Osteoblast (primary cell): Measurements from ENCODE around the gene CAPN15. TPM values are rescaled to one million over a fixed set of nuclear protein-coding genes. Genes with fewer than 3 reads are reported as not detected.

Source experiments
- DNase-seq: peaks from one replicate; pipeline ENCODE4 v3.0.0; 2011; ENCODE audit warnings: low spot score, mixed read lengths; ENCODE audit not compliant: insufficient read length; ENCODE audit errors: missing footprints
- H2AFZ ChIP-seq: 2 replicates; pipeline ENCODE4 v1.6.0; 2011; ENCODE audit warnings: mild to moderate bottlenecking, low read length
- H3K27ac ChIP-seq: 2 replicates; pipeline ENCODE4 v1.5.1; 2011; ENCODE audit warnings: mild to moderate bottlenecking, low read depth, low read length, moderate library complexity
- H3K27me3 ChIP-seq: 2 replicates; pipeline ENCODE4 v1.6.0; 2012; ENCODE audit warnings: mild to moderate bottlenecking, control low read depth, inconsistent platforms, low read length, moderate library complexity; ENCODE audit not compliant: insufficient read depth
- H3K36me3 ChIP-seq: 2 replicates; pipeline ENCODE4 v1.5.1; 2011; ENCODE audit warnings: mild to moderate bottlenecking, low read length, control low read depth, moderate library complexity; ENCODE audit not compliant: insufficient read depth
- H3K4me1 ChIP-seq: 2 replicates; pipeline ENCODE4 v1.5.1; 2011; ENCODE audit warnings: mild to moderate bottlenecking, low read length, control low read depth, moderate library complexity; ENCODE audit not compliant: insufficient read depth
- H3K4me2 ChIP-seq: 2 replicates; pipeline ENCODE4 v1.6.0; 2011; ENCODE audit warnings: mild to moderate bottlenecking, low read length; ENCODE audit not compliant: insufficient read depth
- H3K4me3 ChIP-seq: fragments of 200-600 bp; sonication (generic); 3 replicates; pipeline ENCODE4 v1.5.1; 2012; ENCODE audit warnings: mild to moderate bottlenecking, low read length, inconsistent platforms; ENCODE audit not compliant: insufficient read depth
- H3K79me2 ChIP-seq: 2 replicates; pipeline ENCODE4 v1.6.0; 2012; ENCODE audit warnings: mild to moderate bottlenecking, low read length, control low read depth, inconsistent platforms; ENCODE audit not compliant: insufficient read depth
- H3K9me3 ChIP-seq: 2 replicates; pipeline ENCODE4 v1.5.1; 2011; ENCODE audit warnings: low read depth, low read length, control low read depth
- H4K20me1 ChIP-seq: 2 replicates; pipeline ENCODE4 v1.6.0; 2012; ENCODE audit warnings: mild to moderate bottlenecking, low read length, control low read depth; ENCODE audit not compliant: insufficient read depth
- total RNA-seq: library from RNA; depleted of rRNA; stranded (reverse); fragments of >200 nt; gene quantifications from 2 replicates; pipeline ENCODE4 v1.2.3, GENCODE V29; 2012
- TF ChIP-seq, protein P1 (sequence below): IDR thresholded peaks from 2 replicates; pipeline ENCODE4 v1.5.1; 2011; ENCODE audit warnings: mild to moderate bottlenecking, low read depth, low read length, moderate library complexity; ENCODE audit errors: extremely low read depth

The CAPN15 gene
- total RNA-seq, 1 donor, result 27.1 TPM

DNA sequence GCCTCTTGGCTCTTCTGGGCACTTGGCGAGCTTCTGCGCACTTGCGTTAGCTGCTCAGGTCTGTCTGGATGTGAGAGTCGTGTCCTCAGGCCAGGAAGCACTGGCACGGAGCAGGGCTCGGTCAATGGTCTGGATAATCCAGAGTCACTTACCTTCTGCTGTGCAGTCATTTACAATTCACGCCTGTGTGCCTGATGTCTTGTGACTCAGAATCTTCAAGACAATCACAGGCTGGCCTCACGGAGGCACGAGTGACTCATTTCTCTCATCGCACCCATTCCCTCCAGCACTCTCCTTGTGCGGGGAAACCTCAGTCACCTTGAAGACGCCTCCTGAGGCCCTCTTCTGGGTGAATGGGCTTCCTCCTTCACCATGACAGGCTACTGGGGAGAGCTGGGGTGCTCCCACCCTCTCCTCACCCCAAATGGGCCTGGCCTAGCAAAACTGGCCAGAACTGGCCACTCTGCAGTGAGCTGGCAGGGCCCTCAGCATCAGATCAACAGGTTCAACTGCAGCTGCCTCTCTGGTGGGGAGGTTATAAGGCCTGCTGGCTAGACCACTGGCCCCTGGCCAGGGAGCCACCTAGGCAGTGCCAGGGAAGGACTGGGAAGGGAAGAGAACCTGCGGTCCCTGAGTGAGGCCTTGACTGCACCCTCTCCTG is 1.9 kb upstream of the CAPN15 start:
- TF ChIP-seq, protein P1, sequence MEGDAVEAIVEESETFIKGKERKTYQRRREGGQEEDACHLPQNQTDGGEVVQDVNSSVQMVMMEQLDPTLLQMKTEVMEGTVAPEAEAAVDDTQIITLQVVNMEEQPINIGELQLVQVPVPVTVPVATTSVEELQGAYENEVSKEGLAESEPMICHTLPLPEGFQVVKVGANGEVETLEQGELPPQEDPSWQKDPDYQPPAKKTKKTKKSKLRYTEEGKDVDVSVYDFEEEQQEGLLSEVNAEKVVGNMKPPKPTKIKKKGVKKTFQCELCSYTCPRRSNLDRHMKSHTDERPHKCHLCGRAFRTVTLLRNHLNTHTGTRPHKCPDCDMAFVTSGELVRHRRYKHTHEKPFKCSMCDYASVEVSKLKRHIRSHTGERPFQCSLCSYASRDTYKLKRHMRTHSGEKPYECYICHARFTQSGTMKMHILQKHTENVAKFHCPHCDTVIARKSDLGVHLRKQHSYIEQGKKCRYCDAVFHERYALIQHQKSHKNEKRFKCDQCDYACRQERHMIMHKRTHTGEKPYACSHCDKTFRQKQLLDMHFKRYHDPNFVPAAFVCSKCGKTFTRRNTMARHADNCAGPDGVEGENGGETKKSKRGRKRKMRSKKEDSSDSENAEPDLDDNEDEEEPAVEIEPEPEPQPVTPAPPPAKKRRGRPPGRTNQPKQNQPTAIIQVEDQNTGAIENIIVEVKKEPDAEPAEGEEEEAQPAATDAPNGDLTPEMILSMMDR, result no peak
- H3K79me2 ChIP-seq, result peaks cover 51% of the 10 kb centered on the region
- peak; percentile 99 for DNase-seq
- peaks cover 31% of the 10 kb centered on the region for H3K4me1 ChIP-seq
- peaks cover 50% of the 10 kb centered on the region for H4K20me1 ChIP-seq
- H3K4me3 ChIP-seq, result peak overlapping the region; percentile 86
- H3K36me3 ChIP-seq, result peaks cover 4% of the 10 kb centered on the region
- no peak overlapping the region for H2AFZ ChIP-seq
- peak overlapping the region; percentile 77 for H3K27ac ChIP-seq
- no peaks in the 10 kb centered on the region for H3K9me3 ChIP-seq
- H3K27me3 ChIP-seq, result no peaks in the 10 kb centered on the region
- peak overlapping the region; percentile 93 for H3K4me2 ChIP-seq

DNA sequence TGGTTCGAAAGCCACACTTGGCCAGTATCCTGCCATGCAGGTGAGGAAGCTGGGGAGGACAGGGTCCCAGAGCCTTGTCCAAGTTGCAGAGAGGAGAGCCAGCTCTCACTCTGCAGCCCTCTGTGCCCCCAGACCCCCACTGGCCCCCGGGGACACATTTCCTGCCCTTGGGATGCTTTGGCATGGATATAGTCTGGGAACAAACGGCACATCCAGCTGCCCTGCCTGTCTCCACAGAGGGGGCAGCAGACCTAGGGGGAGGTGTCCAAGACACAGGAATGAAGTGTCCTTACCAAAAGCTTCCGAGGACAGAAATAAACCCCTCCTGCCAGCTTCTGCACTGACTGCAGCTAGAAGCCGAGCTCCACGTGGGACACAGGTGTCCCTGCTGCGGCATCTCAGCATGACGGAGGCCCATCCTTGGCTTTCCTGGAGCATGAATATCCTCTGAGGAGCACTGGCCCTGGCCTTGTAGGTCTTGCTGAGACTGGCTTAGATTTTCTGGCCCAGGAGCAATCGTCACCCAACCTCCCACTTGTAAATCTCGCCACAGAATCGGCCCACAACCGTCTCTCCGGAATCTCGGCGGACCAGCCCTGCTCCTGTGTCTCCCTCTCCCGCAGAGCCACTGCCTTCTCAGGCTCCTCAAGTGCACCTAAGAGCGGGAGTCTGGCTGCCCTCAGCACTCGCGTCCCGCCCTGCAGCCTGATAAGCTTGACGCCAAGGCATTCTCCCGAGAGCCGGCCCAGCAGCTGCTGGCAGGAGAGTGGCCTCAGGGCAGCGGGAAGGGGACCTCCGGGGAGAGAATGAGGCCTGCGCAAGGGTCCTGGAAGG is 1.1 kb upstream of the CAPN15 start:
- TF ChIP-seq, protein P1, result no peak
- Histone ChIP-seq H3K4me1 (peaks cover 31% of the 10 kb centered on the region), H3K4me3 (peak overlapping the region; percentile 86), H3K27ac (peak overlapping the region; percentile 77), H3K4me2 (peak overlapping the region; percentile 93), H3K27me3 (no peaks in the 10 kb centered on the region), H4K20me1 (peaks cover 56% of the 10 kb centered on the region), H2AFZ (peak overlapping the region; percentile 62), H3K9me3 (no peaks in the 10 kb centered on the region), H3K79me2 (peaks cover 58% of the 10 kb centered on the region), H3K36me3 (peaks cover 3% of the 10 kb centered on the region)
- peak; percentile 89 for DNase-seq

DNA sequence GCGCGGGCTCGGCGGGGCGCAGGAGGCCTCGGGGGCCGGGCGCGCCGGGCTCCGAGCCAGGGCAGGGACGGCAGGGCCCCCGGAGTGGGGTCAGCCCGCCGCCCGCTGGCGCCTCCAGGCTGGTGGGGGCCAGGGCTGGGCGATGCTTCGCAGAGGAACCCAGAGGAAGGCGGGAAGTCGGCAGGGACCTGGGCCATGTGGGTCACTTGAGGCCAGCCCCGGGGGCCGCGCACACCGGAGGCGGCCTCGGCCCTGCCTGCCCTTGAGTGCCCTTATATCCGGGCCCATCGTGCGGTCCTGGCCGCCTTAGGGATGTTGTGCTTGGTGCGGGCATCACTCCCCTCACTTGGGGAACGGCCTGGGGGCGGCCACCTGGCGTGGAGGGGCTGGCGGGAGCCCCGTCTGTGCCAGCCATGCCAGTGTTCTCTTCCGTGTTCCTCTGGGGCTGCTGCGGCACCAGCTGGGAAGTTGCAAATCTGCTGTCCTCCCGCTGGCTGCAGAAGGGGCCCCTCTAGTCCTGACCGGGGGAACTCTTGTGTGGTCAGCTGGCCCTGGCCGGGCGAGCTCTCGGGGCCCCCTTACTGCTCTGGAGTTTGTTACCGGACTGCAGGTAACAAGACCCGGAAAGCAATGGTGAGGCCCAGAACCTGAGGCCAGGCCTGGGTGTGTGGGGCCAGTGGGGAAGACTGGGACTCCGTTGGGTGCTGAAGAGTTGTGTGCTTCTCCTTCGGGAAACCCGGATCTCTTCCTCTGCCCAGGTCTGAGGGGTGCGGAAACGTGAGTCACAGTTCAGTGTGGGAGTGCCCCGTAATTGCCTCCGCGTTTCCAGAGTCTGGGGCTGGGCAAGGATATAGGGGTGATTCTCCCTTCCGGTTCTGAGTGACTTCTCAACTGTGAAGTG is 849 bp downstream of the CAPN15 start:
- Histone ChIP-seq H3K4me1 (peaks cover 31% of the 10 kb centered on the region), H4K20me1 (peaks cover 61% of the 10 kb centered on the region), H3K79me2 (peaks cover 76% of the 10 kb centered on the region), H3K4me2 (peak overlapping the region; percentile 91), H3K27me3 (no peaks in the 10 kb centered on the region), H3K36me3 (peaks cover 3% of the 10 kb centered on the region), H3K9me3 (no peaks in the 10 kb centered on the region), H3K27ac (peak overlapping the region; percentile 72), H3K4me3 (peak overlapping the region; percentile 86), H2AFZ (no peak overlapping the region)
- DNase-seq, result peak; percentile 95
- TF ChIP-seq, protein P1, result no peak
